ENCODE results near the gene PDZD2.

GRCh38 chr5:31894141-31894540, 255.2 kb downstream of the PDZD2 start:
- no peak for TF ChIP-seq EZH2 (IDR thresholded peaks at IDR 0.05; ENCODE audit: insufficient read depth, poor library complexity, severe bottlenecking)
- no peak for TF ChIP-seq EZH2phosphoT487 (IDR thresholded peaks at IDR 0.05; ENCODE audit: insufficient read depth, low read depth)
